ENCODE measurements around the gene DCLRE1C. TPM values are rescaled to one million over a fixed set of nuclear protein-coding genes. Genes with fewer than 3 reads are reported as not detected.
"Not testable (repeated sequence)": the region's sequence is repeated elsewhere in the genome, so short reads cannot be mapped to it uniquely, and the experiment has no call there.

DCLRE1C gene
- total RNA-seq, 1 donor from 2014 or later: 7.4 TPM

DNA sequence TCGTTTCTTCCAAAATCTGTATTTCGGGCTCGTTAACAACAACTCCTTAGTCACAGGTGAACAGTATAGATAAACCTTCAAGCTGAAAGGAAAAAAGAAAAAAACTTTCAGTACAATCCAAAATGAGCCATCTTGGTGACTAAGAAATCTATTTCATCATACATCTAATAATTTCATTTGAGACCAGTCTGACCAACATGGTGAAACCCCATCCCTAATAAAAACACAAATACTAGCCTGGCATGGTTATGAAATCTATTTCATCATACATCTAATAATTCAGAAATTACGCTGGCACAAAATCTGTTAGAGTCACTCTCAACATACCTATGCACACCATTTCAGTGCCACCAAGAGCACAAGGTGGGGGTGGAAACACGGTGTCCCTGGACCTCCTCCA is 8.8 kb downstream of the DCLRE1C start:
- DNase-seq: no peak

GRCh38 chr10:14942950-14943338 is 11.0 kb downstream of the DCLRE1C start:
- not testable (repeated sequence) for DNase-seq

- DNase-seq: not testable (repeated sequence)
Observed at GRCh38 chr10:14942147-14942949, 11.5 kb downstream of the DCLRE1C start.

GRCh38 chr10:14938971-14939370 is 14.9 kb downstream of the DCLRE1C start:
- not testable (repeated sequence) for DNase-seq

DNA sequence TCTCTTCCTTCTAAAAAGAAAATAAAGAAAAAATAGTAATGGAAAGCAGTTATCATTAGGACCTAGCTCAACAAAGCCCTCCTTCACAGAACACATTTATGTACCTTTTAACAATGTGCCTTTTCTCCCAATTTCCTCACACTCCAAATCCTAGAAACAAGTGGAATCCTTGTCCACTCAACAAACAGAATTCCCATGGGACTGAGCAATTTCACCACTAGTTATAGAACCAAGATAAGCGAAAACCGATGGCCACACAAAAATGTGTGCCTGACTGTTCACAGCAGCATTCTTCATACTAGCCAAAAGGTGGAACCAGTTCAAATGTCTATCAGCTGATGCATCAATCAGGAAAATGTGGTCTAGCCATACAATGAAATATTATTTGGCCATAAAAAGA is 17.3 kb downstream of the DCLRE1C start:
- no peak for DNase-seq

- DNase-seq: no peak
Observed at GRCh38 chr10:14930610-14931009, 23.3 kb downstream of the DCLRE1C start.

DNA sequence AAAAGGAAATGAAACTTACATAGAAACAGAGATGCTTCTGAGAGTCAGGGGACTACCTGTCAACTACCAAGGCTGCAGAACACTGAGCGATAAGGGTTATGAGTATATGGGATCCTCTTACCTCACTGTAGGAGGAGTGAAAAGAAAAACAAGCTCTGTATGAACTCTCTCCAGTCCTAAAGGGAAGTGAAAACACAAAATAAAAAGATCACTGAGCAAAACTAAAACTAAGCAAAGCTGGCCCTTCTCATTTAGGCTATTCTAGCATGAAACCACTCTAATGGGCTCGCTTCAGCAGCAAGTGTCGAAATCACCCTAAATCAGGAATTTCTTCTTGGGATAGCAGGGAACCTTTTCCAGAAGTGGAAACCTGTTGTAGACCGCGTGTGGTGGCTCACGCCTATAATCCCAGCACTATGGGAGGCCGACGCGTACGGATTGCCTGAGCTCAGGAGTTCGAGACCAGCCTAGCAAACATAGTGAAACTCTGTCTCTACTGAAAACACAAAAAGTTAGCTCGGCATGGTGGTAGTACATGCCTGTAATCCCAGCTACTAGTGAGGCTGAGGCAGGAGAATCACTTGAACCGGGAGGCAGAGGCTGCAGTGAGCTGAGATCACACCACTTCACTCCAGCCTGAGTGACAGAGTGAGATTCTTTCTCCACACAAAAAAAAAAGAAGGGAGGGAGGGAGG is 27.0 kb downstream of the DCLRE1C start:
- DNase-seq: no peak

GRCh38 chr10:14926061-14926470 is 27.8 kb downstream of the DCLRE1C start:
- DNase-seq: no peak

GRCh38 chr10:14925268-14925667 is 28.6 kb downstream of the DCLRE1C start:
- DNase-seq: no peak

GRCh38 chr10:14924013-14924412 is 29.9 kb downstream of the DCLRE1C start:
- no peak for DNase-seq

- DNase-seq: no peak
Observed at GRCh38 chr10:14918964-14919363, 34.9 kb downstream of the DCLRE1C start.

DNA sequence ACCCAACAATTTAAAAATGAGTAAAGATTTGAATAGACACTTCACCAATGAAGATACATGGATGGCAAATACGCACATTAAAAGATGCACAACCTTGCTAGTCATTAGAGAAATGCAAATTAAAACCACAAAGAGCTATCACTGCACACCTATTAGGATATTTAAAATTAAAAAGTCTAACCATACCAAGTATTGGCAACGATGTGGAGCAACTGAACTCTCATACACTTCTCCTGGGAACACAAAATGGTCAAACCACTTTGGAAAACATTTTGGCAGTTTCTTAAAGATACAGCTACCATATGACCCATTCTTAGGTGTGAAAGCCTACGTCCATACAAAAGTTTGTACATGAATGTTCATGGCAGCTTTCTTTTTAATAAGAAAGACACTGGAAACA is 36.1 kb downstream of the DCLRE1C start:
- no peak for DNase-seq

DNA sequence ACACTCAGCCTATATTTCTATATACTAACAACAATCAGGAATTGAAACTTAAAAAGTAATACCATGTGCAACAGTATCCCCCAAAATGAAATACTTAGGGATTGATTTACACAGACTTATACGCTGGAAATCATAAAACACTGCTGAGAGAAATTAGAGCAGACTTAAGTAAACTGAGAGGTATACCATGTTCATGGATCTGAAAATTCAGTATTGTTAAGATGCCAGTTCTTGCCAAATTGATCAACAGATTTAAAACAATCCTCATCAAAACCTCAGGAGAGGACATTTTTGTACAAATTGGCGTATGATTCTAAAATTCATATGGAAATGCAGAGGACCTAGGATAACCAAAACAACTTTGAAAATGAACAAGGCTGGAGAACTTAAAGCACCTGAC is 37.3 kb downstream of the DCLRE1C start:
- no peak for DNase-seq

DNA sequence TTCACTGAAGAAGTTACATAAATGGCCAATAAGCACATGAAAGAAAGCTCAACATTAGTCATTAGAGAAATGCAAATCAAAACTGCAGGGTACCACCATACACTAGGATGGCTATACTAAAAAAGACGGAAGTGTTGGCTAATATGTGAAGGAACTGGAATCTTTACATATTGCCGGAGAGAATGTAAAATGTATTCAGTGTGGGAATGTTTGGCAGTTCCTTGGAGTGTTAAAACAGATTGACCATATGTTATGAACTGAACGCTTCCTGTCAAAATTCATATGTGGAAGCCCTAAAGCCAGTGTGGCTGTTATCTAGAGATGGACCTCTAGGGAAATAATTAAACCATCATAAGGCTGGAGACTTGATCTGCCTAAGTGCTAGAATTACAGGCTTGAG is 42.1 kb downstream of the DCLRE1C start:
- DNase-seq: no peak

DNA sequence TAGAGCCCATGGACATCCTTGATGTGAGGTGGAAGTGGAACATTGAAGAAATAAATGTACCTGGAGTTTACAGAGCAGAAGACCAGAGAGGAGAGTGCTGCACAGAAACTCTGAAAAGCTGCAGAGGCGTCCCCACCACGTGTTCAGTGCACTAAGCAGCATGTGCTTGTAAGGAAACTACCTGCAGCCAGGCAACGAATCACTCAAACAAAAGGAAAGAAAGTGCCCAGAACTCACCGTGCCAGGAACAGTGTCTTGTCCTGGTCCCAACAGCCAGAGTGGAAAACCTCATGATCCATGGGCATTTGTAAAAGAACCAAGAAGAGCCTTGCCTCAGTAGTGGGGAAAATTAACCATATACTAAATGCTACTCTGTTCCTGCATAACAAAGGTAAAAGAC is 42.9 kb downstream of the DCLRE1C start:
- no peak for DNase-seq

GRCh38 chr10:14909101-14909500 is 44.8 kb downstream of the DCLRE1C start:
- DNase-seq: no peak

DNA sequence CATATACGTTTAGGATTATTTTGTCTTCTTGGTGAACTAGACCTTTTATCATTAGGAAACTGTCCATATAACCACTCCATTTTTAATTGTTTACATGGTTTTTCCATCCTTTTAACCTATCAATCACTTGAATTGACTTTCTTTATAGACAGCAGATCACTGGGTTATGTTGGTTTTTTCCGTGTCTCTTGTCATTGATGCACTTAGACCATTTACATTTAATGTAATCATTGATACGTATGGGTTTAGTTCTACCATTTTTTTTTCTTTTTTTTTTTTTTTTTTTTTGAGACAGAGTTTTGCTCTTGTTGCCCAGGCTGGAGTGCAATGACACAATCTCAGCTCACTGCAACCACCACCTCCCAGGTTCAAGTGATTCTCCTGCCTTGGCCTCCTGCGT is 46.3 kb downstream of the DCLRE1C start:
- not testable (repeated sequence) for DNase-seq

GRCh38 chr10:14906765-14907164 is 47.1 kb downstream of the DCLRE1C start:
- DNase-seq: no peak

DNA sequence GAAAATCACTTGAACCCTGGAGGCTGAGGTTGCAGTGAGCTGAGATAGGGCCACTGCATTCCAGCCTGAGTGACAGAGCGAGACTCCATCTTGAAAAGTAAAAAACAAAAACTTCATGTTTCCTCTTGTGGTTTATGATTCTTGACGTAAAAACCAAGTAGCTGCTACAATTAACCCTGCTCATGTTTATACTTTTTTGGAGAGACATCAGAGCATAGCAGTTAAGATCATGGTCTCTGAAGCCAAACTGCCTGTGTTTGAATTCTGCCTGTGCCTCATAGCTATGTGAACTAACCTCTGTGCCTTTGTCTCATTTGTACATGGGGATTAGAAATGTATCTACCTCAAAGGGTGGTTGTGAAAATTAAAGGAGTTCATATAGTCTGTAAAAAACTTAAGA is 48.0 kb downstream of the DCLRE1C start:
- DNase-seq: no peak

DNA sequence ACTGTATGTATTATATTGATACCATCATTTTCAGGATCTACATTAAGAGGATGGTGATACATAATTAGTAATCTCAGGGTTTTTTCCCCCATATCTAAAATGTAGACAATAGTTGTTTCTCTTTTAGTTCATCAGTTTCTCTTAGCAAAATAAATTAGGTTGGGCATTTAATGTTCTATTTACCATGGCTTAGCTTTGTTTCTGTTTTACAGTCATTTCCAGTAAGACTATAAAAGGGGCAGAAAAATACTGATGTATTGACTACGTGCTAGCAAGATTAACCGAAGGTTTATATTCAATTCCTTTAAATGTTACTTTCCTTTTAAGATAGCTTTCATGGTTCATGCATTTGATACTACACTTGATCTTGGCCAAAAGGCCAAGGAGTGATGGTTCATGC is 49.0 kb downstream of the DCLRE1C start:
- DNase-seq: no peak

DNA sequence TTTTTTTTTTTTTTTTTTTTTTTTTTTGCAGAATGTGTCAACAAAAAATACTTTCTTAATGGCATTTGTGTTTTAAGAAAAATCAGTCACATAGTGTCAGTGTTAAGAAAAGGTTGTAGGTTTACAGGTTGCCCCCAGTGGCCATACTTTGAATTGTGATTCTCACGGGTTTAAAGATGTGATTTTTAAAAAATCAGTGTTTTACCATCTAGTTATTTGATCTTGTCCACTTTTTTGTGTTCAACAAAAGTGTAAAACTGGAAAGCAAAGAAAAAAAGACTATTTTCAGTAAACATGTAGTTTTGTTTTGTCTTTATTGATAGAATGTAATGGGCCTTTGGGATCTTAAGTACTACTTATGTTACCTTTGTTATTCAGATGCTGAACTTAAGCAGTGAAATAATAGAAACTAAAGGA is 49.6 kb downstream of the DCLRE1C start:
- peak; percentile 25 for DNase-seq

DNA sequence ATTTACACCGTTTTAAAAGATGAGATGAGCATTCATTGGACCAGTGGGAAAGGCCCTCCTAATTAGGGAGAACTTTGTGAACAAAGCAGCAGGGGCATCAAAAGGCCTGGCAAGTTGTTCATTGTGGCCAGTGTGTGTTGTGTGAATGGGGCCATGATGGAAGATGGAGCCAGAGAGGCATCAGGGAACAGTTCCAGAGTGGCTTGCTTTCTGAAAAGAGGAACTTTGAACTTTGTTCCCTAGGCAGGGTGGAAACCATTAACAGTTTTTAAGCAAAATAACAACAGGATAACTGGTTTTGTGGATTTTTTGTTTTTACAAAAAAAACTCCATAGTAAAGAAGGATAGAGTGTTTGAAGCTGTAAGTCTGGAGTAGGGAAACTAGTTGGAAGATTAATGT is 62.7 kb downstream of the DCLRE1C start:
- no peak for DNase-seq

DNA sequence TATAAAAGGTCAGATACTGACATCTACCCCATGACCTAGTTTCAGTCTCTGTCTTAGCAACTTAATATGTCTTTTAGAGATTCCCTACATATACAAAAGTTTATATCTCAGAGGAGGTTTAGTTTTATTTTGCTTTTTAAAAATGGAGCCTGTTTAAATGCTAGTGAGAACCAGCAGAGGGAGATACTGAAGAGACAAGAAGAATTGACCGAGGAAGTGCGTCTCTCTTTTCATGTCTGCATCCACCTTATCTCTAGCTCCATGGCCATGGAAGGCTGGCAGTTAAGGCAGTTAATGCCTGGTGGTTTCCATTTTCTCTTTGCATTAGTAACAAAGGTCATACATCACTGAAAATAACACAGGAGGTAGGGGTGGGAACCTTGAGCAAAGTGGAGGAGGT is 64.6 kb downstream of the DCLRE1C start:
- DNase-seq: no peak

DNA sequence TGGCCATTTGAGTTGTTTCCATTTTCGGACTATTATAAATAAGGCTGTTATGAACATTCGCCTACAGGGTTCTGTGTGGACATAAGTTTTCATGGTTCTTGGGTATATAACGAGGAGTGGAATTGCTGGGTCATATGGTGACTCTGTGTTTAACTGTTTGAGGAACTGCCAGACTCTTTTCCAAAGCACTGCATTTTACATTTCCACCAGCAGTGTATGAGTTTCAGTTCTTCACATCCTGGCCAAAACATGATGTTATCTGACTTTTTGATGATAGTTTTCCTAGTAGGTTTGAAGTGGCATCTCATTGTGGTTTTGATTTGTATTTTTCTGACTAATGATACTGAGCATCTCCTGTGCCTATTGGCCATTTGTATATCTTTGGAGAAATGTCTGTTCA is 69.8 kb downstream of the DCLRE1C start:
- DNase-seq: no peak
